ENCODE measurements around the gene CAMKMT.

Gene CAMKMT

DNA sequence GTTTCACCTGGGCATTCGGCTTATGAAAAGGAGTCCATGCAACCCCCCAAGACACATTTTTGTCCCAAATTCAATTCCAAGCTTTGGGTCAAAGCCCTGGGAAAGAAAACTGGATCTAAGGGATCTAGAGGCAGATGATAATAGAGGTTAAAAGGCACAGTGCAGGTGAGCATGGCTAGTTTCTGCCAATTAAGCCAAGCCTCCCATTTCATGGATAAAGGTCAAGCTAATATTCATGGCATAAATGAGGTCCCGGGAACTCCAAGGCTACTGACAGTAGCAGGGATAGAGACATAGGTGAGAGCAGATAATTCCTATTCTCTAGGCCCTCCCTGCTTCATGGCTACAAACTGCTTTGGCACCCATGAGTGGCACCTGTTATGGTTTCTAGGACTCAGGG is 83.1 kb downstream of the CAMKMT start:
- DNase-seq (ENCODE audit: low read depth, low spot score): no peak

DNA sequence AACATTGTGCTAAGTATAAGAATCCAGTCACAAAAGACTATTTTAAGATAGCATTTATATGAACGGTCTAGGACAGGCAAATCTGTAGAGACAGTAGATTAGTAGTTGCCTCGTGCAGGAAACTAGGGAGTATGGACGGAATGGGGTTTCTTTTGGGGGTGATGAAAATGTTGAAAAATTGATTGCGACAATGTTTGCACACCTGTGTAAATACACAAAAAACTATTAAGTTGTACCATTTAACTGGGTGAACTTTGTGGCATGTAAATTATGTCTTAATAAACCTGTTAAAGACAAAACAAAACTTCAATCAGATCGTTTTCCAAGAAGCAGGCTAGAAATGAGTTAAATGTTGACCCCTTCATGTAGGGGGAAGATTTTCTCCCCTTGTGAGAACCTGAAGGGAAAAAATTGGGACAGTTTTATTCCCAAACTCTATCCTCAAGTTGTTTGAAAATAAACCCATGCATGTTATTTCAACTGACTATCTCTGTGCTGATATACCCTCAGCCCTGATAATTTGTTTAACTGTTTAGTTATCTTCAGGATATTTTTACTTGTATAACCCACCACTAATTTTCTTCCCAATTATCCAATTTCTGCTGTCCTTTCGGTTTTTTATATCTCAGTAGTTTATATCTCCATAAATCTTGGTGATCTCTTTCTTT is 87.2 kb downstream of the CAMKMT start:
- no peak for DNase-seq (ENCODE audit: low read depth, low spot score)

DNA sequence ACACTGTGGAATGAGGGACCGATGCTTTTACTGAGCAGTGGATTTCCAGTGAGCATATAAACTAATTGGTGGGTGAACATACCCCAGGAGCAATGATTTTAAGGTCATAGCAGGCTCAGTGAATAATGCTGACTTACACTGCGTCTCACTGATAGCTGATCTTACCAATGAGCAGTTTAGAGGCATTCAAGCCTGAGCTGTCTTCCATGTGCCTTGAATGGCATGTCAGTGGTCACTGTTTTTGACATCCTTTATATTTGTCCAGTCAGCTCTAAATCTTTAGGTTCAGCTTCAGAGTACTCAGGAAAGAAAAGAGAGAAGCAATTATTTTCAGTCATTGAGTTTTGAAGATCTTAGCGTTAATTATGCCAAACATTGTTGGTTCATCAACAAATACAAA is 88.3 kb downstream of the CAMKMT start:
- DNase-seq (ENCODE audit: low read depth, low spot score): no peak

DNA sequence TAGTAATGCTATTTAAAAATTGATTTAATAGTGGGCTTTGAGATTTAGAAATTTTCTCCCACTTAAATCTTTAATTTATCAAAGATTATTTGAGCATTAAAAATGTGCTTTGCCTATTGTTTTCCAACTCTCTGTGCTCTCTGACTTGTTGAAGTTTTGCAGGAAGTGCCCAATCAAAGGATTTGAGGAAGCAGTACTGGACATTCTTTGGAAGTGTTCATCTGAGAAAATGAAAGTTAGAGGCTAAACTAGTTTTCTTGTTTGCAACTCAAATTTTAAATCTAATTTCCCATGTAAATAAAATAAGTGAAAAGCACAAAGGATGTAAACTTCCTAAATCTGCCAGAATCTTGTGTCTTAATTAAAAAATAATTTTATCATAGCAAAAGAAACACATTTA is 89.1 kb downstream of the CAMKMT start:
- no peak for DNase-seq (ENCODE audit: low read depth, low spot score)

DNA sequence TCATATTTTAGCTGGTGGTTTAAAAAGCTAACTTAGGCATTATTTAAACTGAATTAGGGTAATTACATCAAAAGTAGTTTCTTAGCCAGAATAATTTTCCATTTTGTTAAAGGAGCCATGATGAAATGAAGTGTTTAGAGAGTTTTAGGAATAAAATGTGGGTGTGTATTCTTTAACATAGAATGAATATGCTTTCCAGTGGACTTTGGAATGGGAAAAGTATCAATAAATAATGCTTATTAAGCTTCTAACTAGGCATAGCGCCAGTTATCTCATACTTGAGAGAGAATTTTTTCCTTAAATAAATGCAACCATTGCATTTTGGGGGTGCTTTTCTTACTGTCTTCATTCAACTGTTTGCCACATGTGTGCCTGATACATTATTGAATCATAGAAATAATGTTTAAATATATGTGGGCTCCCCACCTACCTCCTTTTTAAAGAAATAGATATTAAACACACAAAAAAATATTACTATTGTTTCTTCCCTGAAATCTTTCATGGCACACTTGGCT is 90.4 kb downstream of the CAMKMT start:
- no peak for DNase-seq (ENCODE audit: low read depth, low spot score)

DNA sequence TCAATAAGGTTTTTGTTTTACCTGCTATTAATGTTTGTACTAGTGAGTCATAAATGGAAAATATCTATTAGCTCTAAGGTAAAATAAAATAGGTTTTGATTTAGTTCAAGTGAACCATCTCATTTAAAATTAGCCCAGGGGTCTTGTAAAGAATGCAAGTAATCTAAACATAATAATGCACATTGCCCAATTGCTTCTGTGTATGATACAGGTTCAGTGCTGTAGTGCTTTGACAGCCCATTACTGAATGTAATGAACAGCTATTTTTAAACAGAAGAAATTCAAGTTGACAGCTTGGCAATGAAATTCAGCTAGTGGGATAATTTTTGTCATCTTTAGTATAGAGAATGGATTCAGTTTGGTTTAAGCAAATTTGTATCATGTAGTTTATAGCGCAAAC is 91.5 kb downstream of the CAMKMT start:
- DNase-seq (ENCODE audit: low read depth, low spot score): no peak

DNA sequence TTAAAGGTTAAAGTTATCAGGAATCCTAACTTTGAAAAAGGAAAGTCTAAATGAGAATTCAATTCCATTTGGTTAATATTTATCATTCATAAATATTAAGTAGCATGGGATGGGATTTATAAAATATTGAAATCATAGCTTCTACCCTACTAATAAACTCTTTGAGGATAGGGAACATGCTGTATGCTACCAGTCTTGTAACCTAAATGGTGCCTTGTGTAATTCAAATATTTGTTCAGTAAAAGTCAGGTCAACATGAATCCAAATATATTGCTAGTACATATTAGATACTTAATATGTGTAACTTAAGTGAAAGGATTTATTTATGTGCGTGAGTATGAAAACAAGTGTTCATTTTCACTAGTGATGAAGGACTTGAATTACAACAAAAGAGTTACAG is 94.1 kb downstream of the CAMKMT start:
- no peak for DNase-seq (ENCODE audit: low read depth, low spot score)

DNA sequence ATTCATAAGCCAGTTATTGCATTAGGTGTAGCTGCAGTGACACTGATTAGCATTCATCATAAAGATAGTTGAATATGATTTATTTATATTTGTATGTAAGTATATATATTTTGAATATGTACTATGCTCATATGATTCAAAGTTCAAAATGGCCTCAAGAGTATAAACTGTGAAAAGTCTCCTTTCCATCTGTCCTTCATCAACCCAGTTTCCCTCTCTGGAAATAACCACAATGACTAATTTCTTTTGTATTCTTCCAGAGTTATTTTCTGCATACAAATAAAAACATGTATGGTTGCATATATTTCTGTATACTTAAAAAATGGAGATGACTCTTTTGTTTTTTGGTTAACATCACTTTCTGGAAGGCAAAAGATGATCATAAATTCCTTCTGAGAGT is 95.2 kb downstream of the CAMKMT start:
- no peak for DNase-seq (ENCODE audit: low read depth, low spot score)

DNA sequence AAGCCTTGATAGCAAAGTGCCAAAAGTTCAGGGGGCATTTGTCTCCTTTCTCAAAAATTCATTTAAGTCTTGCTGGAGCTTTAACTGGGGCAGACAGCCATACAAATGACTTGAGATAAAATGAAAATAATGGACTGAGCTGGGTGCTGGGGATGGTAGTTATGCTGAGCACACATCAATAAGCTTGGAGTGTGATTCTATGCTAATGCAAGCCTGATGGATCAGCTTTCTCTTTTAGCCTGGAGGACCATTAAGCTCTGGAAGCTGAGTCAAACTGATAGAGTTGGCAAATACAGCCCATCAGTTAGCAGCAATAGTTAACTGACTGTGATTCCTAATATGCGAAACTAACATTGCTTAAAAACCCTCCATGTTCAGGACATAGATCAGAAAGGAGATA is 98.0 kb downstream of the CAMKMT start:
- DNase-seq (ENCODE audit: low read depth, low spot score): no peak

DNA sequence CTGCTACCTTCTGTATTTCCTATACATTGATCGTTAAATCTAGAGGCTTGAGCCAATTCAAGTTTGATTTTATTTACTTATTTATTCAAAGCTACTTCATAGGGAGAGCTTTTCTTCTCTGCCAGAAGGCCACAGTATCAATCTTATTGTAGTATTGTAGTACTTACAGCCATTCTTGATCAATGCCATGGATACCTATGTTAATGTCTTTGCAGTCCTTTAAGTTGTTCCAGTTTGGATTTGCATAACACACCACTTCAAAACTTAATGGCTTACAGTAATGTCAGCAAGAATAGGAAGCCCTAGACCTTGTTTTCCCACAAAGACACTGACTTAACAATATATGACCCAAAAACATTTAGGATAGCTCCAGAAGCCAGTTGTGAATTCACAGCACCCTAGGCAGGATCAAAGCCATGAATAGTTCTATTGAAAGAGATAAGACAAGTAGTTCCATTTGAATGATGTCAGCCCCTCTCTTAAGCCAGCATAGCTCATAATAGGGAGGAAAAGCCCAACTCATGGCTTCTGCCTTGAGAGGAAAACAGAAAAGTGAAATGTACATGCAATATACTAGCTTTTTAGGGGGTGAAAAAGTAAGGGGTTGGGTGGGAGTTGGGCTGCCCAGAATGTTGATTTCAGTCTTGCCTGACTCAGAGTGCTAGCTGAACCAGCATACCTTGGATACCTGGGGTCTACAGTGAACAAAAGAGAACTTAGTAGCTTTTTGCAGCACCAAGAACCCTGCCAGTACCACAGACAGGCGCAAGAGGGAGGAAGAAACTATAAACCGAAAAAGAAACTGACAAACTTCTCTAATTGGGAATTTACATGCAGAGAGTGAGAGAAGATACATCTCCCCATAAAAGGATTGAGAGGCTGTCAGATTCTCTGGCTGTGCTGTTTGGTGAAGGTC is 101.4 kb downstream of the CAMKMT start:
- DNase-seq (ENCODE audit: low read depth, low spot score): no peak

DNA sequence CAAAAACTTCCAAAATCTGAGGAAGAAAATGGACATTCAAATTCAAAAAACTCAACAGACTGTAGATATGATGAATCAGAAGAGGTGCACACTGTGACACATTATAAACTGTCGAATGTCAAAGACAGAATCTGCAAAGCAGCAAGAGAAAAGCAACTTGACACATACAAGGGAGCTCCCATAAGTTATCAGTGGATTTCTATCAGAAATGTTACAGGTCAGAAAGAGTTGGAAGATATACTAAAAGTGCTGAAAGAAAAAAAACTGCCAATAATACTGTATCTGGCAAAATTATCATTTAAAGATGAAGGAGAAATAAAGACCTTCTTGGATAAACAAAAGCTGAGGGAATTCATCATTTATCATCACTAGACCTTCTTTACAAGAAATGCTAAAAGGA is 102.7 kb downstream of the CAMKMT start:
- no peak for DNase-seq (ENCODE audit: low read depth, low spot score)

DNA sequence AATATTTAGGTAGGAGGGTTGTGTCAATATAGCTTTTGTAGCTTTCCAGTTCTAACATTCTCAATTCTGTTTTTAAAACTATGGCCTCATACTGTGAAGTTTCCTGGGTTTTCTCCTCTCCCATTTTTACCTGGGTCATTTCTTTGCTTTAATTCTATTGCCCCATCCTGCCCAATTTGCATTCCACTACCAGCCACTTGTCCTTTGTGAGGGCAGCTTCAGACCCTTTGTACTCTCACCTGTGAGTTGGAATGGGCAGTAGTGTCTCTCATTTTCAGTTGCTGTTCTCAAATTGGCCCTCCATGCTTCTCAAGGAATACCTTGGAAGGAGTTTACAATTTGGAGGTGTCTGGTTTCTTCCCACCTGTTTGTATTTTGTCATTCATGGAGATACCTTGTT is 108.4 kb downstream of the CAMKMT start:
- DNase-seq (ENCODE audit: low read depth, low spot score): no peak

DNA sequence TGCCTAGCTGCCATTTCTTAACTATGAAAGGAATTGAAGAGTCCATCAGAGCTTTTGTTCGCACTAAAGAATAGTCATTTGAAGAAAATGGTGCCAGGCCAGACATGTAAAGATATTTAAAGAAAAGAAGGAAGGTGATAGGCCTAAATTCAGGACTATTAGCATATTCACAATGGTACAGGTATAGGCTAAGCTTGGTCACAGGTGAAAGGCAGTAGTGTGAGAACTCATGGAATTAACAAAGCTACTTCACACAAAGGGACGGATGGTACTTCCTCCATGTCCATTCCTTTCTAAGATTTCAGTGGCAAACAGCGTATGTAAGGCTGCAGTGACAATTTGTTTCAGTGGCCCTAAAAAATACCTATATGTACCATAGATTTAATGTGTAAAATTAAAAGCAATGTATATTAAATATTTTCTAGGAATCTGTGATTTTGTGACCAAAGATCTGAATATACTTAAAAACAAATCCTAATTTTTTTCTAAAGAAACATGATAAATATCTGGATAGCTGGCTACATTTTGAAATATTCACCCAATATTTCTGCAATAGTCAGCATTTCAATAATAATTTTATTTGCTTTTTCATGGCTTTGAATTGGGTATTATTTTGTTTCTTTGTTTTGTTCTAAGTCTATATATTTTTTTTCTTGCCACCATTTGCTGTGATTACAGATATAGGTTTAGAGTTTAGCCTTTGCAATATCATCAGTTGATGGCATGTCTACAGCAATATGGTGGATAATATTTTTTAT is 116.1 kb downstream of the CAMKMT start:
- DNase-seq (ENCODE audit: low read depth, low spot score): no peak

DNA sequence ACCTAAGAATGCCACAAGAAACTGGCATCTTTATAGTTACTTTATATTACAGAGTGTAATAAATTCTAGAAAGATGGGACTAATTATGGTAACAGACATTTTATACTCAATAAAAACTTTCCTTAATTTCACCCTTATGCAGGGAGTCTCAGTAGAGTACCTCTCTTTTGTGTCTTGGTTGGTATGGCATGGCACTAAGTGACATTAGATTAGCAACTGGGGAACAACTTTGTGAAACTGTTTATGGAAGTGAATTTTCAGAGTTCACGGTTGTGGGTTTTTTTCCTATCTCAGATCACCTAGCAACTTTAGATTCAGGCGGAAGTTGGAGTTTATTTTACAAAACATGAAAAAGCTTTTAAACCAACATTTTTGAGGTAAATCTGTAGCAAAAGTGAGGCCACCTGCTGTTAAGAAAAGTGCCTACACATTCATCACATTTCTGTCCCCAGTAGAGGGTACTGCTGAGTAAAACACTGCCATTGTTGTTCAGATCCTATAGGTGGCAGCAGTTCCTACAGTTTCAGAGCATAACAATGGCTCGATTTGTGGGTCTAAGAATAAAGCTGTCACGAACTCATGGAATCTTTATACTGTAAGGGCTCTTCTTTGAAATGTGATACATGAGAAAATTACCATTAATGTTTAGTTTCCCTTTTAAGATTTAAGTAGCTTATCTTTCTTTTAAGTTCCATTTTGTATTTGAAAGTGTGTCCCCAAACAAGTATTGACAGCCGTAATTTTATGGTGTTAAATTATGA is 117.6 kb downstream of the CAMKMT start:
- DNase-seq (ENCODE audit: low read depth, low spot score): peak; percentile 56

DNA sequence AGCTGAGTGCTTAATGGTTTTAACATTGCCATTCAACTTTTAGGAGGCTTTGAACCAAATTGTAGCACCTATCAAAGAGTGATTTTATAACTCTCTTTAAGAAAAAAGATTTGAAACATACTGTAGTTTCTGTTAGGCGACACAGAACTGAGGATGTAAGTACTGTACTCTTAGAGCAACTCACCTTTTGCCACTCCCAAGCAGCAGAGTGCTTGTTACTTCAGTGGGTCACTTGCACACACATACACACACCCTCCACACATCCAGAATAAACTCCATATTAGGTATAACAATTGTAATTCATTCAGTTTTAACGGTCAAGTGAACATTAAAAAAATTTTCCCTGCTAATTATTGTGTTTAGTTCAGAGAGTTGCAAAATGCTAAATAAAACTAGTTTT is 118.3 kb downstream of the CAMKMT start:
- no peak for DNase-seq (ENCODE audit: low read depth, low spot score)

DNA sequence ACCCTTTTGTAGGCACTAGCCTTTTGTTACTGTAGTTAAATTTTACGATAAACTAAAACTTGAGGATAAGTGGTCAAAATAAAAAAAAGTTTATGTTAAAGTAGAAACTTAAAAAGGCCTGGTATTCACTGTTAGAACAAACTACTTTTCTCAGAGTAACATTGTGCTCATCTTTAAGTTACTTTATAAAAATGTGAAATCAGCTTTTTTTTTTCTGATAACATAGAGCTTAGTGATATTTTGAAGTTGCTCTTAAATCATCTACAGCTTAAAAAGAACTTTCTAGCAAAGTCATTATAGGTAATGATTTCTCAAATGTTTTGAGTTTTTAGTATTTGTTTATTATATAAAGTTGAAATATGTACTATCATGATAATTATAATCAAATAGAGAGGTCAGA is 125.3 kb downstream of the CAMKMT start:
- no peak for DNase-seq (ENCODE audit: low read depth, low spot score)

DNA sequence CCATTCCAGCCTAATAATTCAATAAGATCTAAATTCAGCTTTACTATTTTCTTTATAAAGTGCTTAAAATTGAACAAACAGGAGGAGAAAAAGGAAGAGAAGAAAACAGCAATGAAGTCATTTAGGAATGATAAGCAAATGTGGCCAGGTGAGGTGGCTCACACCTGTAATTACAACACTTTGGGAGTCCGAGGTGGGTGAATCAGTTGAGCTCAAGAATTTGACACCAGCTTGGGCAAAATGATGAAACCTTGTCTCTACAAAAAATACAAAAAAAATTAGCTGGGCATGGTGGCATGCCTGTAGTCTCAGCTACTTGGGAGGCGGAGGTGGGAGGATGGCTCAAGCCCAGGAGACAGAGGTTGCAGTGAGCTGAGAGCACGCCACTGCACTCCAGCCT is 129.0 kb downstream of the CAMKMT start:
- no peak for DNase-seq (ENCODE audit: low read depth, low spot score)

DNA sequence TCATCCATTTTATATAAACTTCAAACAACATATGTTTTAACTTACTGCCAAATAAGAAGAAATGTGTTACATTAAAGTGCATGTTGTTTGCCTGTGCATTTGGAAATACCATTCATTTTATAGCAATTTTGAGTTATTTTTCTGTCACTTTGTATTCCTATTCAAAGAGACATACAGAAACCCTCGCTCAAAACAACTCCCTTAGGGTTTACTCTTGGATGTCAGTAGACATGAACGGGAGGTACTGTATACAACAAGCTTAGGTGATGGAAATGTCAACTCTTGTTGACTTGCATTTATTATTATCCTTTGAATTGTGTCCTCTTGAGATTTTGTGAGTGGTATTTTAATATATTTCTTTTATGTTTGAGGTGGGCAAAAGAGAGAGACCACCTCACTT is 132.3 kb downstream of the CAMKMT start:
- no peak for DNase-seq (ENCODE audit: low read depth, low spot score)

DNA sequence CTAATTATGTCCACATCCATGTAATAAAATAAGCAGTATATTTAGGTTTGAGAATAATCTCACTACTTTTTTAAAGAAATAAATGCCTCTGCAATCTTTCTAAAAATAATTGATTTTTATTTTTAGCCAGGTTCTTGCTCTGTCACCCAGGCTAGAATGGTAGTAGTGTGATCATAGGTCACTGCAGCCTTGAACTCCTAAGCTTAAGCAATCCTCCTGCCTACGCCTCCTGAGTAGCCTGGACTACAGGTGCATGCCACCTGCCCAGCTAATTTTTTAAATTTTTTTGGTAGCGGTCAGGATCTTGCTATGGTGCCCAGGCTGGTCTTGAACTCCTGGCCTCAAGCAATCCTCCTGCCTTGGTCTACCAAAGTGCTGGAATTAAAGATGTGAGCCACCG is 133.3 kb downstream of the CAMKMT start:
- no peak for DNase-seq (ENCODE audit: low read depth, low spot score)

DNA sequence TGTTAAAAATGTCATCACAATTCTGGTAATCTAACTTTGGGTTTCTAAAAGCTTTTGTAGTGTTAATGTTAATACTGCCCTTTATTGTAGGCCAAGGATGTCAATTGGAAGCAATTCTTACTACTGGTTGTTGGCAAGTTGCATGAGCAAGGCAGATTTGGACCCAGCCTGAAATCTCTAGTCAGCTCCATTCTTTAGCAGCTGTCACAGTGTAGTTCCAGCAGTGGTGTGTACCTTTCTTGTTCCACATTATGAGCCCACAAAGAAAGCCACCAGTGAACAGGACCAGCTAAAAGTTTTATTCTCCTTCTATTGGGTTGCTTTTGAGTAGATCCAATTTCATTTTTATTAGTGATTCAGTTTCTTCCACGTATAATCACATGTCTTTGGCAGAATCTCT is 133.8 kb downstream of the CAMKMT start:
- no peak for DNase-seq (ENCODE audit: low read depth, low spot score)

DNA sequence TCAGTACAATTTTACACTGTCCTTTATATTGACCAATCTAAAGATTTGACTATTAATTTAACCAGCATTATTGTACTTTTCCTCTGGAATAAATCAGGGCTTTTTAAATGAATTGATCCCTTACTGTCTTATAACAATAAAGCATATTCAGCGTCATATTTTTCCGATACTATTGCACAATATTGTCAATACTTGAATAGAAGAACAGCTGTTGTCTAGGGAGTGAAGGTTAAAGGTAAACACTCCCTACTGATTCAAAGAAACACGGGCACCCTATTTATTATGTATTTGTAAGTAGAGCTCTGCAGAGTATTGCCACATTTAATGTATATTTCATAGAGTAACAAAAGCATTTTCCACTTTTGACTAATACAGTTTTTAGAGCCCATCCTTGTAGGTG is 134.4 kb downstream of the CAMKMT start:
- DNase-seq (ENCODE audit: low read depth, low spot score): no peak

DNA sequence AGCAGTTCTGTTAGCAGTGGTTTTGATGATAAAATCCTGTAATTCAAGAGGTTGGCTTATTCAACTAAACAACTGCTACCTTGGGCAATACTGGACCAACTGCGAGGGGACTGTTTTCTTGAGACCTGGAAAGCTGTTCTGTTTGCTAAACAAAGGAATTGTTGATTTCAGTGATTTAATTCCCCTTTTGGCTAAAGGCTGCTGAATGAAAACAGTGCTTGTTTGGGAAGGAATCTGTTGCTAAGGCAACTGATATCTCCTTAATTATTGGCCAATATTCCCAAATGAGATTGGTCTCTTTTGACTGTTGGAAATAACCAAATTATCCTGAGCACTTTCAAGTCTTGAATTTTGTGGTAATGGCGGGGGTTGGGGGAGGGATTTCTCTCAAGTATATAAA is 136.8 kb downstream of the CAMKMT start:
- DNase-seq (ENCODE audit: low read depth, low spot score): no peak
